Measurements from ENCODE around the gene JPH2. TPM values are rescaled to one million over a fixed set of nuclear protein-coding genes. Genes with fewer than 3 reads are reported as not detected.

JPH2 gene
- total RNA-seq, 1 donor from 2014 or later = 0.80 TPM

DNA sequence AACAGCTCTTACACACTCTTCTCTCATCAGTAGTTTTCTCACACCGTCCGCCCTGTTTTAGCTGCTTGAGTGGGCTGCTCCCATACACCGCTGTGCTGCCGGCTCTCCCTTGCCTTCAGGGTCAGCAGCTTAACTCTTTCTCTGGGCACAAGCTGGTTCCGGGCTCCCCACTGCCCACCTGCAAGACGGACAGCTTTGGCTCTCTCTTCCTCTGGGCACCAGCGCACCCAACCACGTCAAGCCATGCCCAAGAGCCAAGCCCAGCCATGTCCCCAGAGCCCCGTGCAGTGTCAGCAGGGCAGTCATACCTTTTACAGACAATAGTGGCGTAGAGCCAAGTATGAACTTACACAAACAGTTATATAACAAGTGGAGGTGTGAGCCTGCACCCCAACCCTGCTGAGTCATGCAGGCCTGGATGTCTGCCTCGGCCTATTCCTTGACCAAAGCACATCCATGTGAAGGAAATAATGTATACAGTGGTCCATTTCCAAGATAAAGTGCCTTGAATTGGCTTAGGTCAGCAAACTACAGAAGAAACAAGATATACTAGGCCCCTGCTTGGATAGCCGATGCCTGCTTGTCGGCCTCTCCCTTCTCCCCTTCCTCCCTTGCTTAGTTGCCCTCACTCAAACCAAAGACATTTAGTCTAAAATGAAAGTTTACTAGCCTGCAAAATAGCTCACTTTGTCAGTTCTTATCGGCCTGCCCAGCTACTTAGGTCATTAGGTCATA is 89.3 kb downstream of the JPH2 start:
- Mint-ChIP-seq H3K27ac (ENCODE audit: unreplicated experiment) (no peak overlapping the region), H3K4me3 (ENCODE audit: unreplicated experiment) (no peak overlapping the region), H3K4me1 (ENCODE audit: unreplicated experiment) (no peaks in the 10 kb centered on the region), H3K36me3 (ENCODE audit: low read depth, unreplicated experiment) (no peaks in the 10 kb centered on the region), H3K27me3 (ENCODE audit: unreplicated experiment) (peaks cover 2% of the 10 kb centered on the region), H3K9me3 (ENCODE audit: unreplicated experiment) (no peaks in the 10 kb centered on the region)
- no peak for DNase-seq (ENCODE audit: low spot score)
- TF ChIP-seq, protein P1, sequence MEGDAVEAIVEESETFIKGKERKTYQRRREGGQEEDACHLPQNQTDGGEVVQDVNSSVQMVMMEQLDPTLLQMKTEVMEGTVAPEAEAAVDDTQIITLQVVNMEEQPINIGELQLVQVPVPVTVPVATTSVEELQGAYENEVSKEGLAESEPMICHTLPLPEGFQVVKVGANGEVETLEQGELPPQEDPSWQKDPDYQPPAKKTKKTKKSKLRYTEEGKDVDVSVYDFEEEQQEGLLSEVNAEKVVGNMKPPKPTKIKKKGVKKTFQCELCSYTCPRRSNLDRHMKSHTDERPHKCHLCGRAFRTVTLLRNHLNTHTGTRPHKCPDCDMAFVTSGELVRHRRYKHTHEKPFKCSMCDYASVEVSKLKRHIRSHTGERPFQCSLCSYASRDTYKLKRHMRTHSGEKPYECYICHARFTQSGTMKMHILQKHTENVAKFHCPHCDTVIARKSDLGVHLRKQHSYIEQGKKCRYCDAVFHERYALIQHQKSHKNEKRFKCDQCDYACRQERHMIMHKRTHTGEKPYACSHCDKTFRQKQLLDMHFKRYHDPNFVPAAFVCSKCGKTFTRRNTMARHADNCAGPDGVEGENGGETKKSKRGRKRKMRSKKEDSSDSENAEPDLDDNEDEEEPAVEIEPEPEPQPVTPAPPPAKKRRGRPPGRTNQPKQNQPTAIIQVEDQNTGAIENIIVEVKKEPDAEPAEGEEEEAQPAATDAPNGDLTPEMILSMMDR (IDR thresholded peaks at IDR 0.05; ENCODE audit: unreplicated experiment) = no peak

- DNase-seq (ENCODE audit: low spot score) = no peak
- Mint-ChIP-seq H3K4me1 (ENCODE audit: unreplicated experiment) (no peaks in the 10 kb centered on the region), H3K9me3 (ENCODE audit: unreplicated experiment) (no peaks in the 10 kb centered on the region), H3K27me3 (ENCODE audit: unreplicated experiment) (peaks cover 2% of the 10 kb centered on the region), H3K4me3 (ENCODE audit: unreplicated experiment) (no peak overlapping the region), H3K36me3 (ENCODE audit: low read depth, unreplicated experiment) (no peaks in the 10 kb centered on the region), H3K27ac (ENCODE audit: unreplicated experiment) (no peak overlapping the region)
- TF ChIP-seq, protein P1 (IDR thresholded peaks at IDR 0.05; ENCODE audit: unreplicated experiment) = no peak
Measured at GRCh38 chr20:44095831-44096230, 91.2 kb downstream of the JPH2 start.

DNA sequence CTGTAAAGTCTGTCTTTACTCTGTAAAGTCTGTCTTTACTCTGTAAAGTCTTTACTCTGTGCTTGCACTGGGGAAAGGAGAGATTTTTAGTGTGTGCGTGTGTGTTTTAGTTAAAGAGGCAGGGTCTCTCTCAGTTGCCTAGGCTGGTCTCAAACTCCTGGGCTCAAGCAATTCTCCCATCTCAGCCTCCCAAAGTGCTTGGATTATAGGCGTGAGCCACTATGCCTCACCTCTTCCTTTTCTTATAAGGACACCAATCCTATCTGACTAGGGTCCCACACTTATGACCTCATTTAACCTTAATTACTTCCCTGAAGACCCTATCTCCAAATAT is 93.8 kb downstream of the JPH2 start:
- no peak for DNase-seq (ENCODE audit: low spot score)
- Mint-ChIP-seq H3K4me1 (ENCODE audit: unreplicated experiment) (no peaks in the 10 kb centered on the region), H3K27ac (ENCODE audit: unreplicated experiment) (no peak overlapping the region), H3K4me3 (ENCODE audit: unreplicated experiment) (no peak overlapping the region), H3K27me3 (ENCODE audit: unreplicated experiment) (peaks cover 2% of the 10 kb centered on the region), H3K36me3 (ENCODE audit: low read depth, unreplicated experiment) (no peaks in the 10 kb centered on the region), H3K9me3 (ENCODE audit: unreplicated experiment) (no peaks in the 10 kb centered on the region)
- TF ChIP-seq, protein P1 (IDR thresholded peaks at IDR 0.05; ENCODE audit: unreplicated experiment) = no peak

DNA sequence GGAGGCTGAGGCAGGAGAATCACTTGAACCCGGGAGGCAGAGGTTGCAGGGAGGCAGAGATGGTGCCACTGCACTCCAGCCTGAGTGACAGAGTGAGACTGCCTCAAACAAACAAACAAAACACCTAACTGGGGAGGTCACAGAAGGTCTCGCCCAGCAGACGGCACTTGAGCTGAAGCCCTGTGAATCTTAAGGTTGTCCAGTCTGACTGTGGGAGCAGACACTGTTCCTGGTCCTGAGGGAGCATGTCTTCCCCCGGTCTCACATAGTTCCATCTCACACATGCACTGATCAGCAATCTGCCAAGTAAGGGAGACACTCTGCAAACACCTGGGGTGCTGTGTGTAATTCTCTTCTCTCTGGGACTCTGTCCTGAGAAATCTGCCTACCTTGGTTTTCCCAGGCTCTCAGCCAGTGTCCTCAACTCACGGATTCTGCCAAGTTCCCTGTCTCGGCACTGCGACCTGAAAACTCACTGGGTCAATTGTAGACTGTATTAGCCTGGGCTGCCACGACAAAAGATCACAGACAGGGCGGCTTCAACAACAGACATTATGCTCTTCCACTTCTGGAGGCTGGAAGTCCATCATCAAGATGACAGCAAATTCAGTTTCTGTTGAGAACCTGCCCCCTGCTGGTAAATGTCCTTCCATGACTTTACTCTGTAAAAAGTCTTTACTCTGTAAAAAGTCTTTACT is 94.3 kb downstream of the JPH2 start:
- Mint-ChIP-seq H3K9me3 (ENCODE audit: unreplicated experiment) (no peaks in the 10 kb centered on the region), H3K36me3 (ENCODE audit: low read depth, unreplicated experiment) (no peaks in the 10 kb centered on the region), H3K4me3 (ENCODE audit: unreplicated experiment) (no peak overlapping the region), H3K27ac (ENCODE audit: unreplicated experiment) (no peak overlapping the region), H3K27me3 (ENCODE audit: unreplicated experiment) (peaks cover 2% of the 10 kb centered on the region), H3K4me1 (ENCODE audit: unreplicated experiment) (peaks cover 1% of the 10 kb centered on the region)
- TF ChIP-seq, protein P1 (IDR thresholded peaks at IDR 0.05; ENCODE audit: unreplicated experiment) = peak; percentile 77
- DNase-seq (ENCODE audit: low spot score) = peak; percentile 46

DNA sequence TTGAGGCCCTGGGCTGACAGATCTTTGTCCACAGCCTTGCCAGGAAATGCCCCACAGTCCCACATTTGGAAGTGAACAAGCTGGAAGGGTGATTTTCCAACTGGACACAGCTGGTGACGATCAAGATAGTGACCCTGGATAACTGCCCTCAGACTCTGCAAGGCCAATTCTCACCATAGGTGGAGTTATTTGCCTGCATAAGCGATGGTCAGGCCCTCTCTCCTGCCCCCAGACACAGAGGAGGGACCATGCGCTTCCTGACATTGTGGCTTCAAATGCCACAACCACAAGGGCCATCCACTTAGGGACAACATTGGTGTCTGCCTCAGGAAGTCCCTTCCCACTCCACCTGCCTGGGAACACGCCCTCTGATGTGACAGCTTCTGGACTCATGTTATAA is 96.0 kb downstream of the JPH2 start:
- H3K4me1 Mint-ChIP-seq (ENCODE audit: unreplicated experiment) = peaks cover 4% of the 10 kb centered on the region
- DNase-seq (ENCODE audit: low spot score) = no peak
- no peak overlapping the region for H3K27ac Mint-ChIP-seq (ENCODE audit: unreplicated experiment)
- H3K9me3 Mint-ChIP-seq (ENCODE audit: unreplicated experiment) = no peaks in the 10 kb centered on the region
- TF ChIP-seq, protein P1 (IDR thresholded peaks at IDR 0.05; ENCODE audit: unreplicated experiment) = no peak
- H3K27me3 Mint-ChIP-seq (ENCODE audit: unreplicated experiment) = peaks cover 3% of the 10 kb centered on the region
- H3K4me3 Mint-ChIP-seq (ENCODE audit: unreplicated experiment) = no peak overlapping the region
- H3K36me3 Mint-ChIP-seq (ENCODE audit: low read depth, unreplicated experiment) = no peaks in the 10 kb centered on the region
